ENCODE results near the gene GPS2. TPM values are rescaled to one million over a fixed set of nuclear protein-coding genes. Genes with fewer than 3 reads are reported as not detected.

The GPS2 gene
- total RNA-seq, 2 experiments from 2014 or later: 28.2 to 32.2 TPM

Other genes with a start within 250 kb of the GPS2 start
- gene CLEC10A, start 235.1 kb downstream of the GPS2 start, total RNA-seq: not detected
- gene ASGR2, start 200.5 kb downstream of the GPS2 start, total RNA-seq: not detected
- 1 to 10 TPM in 1 of 2 experiments, under 1 TPM in 1; 0.64 to 1.5 TPM for gene ASGR1, start 136.0 kb downstream of the GPS2 start, total RNA-seq
- 10 to 100 TPM; 13.6 to 13.8 TPM for gene DLG4, start 95.5 kb downstream of the GPS2 start, total RNA-seq
- 100 to 1,000 TPM; 263 to 267 TPM for gene ACADVL, start 95.4 kb downstream of the GPS2 start, total RNA-seq
- gene DVL2, start 80.8 kb downstream of the GPS2 start, total RNA-seq: 10 to 100 TPM; 26.7 to 29.4 TPM
- 10 to 100 TPM in 1 of 2 experiments, 1 to 10 TPM in 1; 8.4 to 10.0 TPM for gene PHF23, start 75.9 kb downstream of the GPS2 start, total RNA-seq
- gene GABARAP, start 72.9 kb downstream of the GPS2 start, total RNA-seq: 100 to 1,000 TPM; 137 to 152 TPM
- gene CTDNEP1, start 63.6 kb downstream of the GPS2 start, total RNA-seq: 100 to 1,000 TPM; 147 to 152 TPM
- 10 to 100 TPM; 52.4 to 53.5 TPM for gene ELP5, start 63.1 kb downstream of the GPS2 start, total RNA-seq
- gene CLDN7, start 52.9 kb downstream of the GPS2 start, total RNA-seq: under 1 TPM in 1 of 2 experiments, not detected in 1; 0.40 TPM
- gene SLC2A4, start 33.6 kb downstream of the GPS2 start, total RNA-seq: under 1 TPM; 0.19 to 0.37 TPM
- under 1 TPM; 0.45 to 0.52 TPM for gene YBX2, start 20.7 kb downstream of the GPS2 start, total RNA-seq
- 100 to 1,000 TPM; 757 to 792 TPM for gene EIF5A, start 7.7 kb downstream of the GPS2 start, total RNA-seq
- 10 to 100 TPM; 21.9 to 22.5 TPM for gene NEURL4, start 14.0 kb upstream of the GPS2 start, total RNA-seq
- 100 to 1,000 TPM; 309 to 320 TPM for gene ACAP1, start 21.2 kb upstream of the GPS2 start, total RNA-seq
- gene KCTD11, start 36.8 kb upstream of the GPS2 start, total RNA-seq: under 1 TPM; 0.41 to 0.47 TPM
- not detected for gene TMEM95, start 39.8 kb upstream of the GPS2 start, total RNA-seq
- gene TNK1, start 65.7 kb upstream of the GPS2 start, total RNA-seq: 1 to 10 TPM; 4.0 to 4.8 TPM
- gene PLSCR3, start 79.2 kb upstream of the GPS2 start, total RNA-seq: 10 to 100 TPM; 58.6 to 59.4 TPM
- 10 to 100 TPM; 65.6 to 66.3 TPM for gene TMEM256, start 88.7 kb upstream of the GPS2 start, total RNA-seq
- gene NLGN2, start 92.5 kb upstream of the GPS2 start, total RNA-seq: 1 to 10 TPM; 7.7 to 8.9 TPM
- gene SPEM1, start 105.0 kb upstream of the GPS2 start, total RNA-seq: not detected
- gene SPEM2, start 110.3 kb upstream of the GPS2 start, total RNA-seq: not detected
- gene SPEM3, start 113.5 kb upstream of the GPS2 start, total RNA-seq: not detected
- 1 to 10 TPM; 3.3 to 3.5 TPM for gene TMEM102, start 120.1 kb upstream of the GPS2 start, total RNA-seq
- gene FGF11, start 124.2 kb upstream of the GPS2 start, total RNA-seq: 1 to 10 TPM; 1.3 to 1.6 TPM
- gene CHRNB1, start 129.7 kb upstream of the GPS2 start, total RNA-seq: 1 to 10 TPM; 5.1 to 5.9 TPM
- 1 to 10 TPM; 9.2 to 9.4 TPM for gene ZBTB4, start 164.3 kb upstream of the GPS2 start, total RNA-seq
- gene SLC35G6, start 166.1 kb upstream of the GPS2 start, total RNA-seq: not detected
- 100 to 1,000 TPM; 204 to 205 TPM for gene POLR2A, start 169.0 kb upstream of the GPS2 start, total RNA-seq
- 1 to 10 TPM; 5.8 to 7.4 TPM for gene TNFSF12, start 233.7 kb upstream of the GPS2 start, total RNA-seq
- gene TNFSF13, start 243.4 kb upstream of the GPS2 start, total RNA-seq: 1 to 10 TPM; 2.1 to 2.6 TPM
- gene SENP3, start 246.6 kb upstream of the GPS2 start, total RNA-seq: 10 to 100 TPM; 43.2 to 46.9 TPM